ENCODE results near the gene LTBP3. TPM values are rescaled to one million over a fixed set of nuclear protein-coding genes. Genes with fewer than 3 reads are reported as not detected.

The LTBP3 gene
- total and polyA plus RNA-seq, 10 donors, result 20.6 to 137 (median 87.5) TPM

DNA sequence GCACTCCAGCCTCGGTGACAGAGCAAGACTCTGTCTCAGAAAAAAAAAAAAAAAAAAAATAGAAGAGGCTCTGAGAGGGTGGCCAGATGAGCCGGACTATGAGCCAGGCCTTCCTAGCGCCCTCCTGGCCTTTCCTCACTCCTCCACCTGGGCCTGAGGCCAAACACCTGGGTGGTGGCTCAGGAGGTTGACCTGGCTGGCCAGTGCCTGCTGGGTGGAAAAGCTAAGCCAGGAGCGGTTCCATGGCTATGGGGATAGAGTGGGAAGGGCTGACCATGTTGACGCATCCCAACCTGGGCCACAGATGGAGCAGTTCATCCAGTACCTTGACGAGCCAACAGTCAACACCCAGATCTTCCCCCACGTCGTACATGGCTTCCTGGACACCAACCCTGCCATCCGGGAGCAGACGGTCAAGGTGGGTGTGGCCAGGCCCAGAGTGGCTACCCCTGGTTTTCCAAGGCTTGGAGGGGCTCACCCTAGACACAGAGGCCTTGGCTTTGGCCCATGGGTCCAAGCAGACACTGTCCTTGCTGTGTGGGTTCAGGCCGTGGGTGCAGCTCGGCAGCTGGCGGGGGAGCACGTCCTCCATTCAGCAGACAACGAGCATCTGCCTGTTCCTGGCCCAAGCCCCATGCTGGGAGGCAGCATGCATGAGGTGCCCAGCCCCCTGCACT, 25.6 kb downstream of the LTBP3 start:
- H3K27ac ChIP-seq, result no peak overlapping the region
- peaks cover 7 to 40% (median 27%) of the 10 kb centered on the region in 6 donors for H3K4me1 ChIP-seq
- no peak overlapping the region for H3K4me3 ChIP-seq
- TF ChIP-seq POLR2AphosphoS5 (IDR thresholded peaks at IDR 0.05) (peak in 1 of 3 donors; percentile 68), POLR2A (IDR thresholded peaks at IDR 0.05) (no peak)
- TF ChIP-seq, protein P1, sequence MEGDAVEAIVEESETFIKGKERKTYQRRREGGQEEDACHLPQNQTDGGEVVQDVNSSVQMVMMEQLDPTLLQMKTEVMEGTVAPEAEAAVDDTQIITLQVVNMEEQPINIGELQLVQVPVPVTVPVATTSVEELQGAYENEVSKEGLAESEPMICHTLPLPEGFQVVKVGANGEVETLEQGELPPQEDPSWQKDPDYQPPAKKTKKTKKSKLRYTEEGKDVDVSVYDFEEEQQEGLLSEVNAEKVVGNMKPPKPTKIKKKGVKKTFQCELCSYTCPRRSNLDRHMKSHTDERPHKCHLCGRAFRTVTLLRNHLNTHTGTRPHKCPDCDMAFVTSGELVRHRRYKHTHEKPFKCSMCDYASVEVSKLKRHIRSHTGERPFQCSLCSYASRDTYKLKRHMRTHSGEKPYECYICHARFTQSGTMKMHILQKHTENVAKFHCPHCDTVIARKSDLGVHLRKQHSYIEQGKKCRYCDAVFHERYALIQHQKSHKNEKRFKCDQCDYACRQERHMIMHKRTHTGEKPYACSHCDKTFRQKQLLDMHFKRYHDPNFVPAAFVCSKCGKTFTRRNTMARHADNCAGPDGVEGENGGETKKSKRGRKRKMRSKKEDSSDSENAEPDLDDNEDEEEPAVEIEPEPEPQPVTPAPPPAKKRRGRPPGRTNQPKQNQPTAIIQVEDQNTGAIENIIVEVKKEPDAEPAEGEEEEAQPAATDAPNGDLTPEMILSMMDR (IDR thresholded peaks at IDR 0.05 in 8 of 11, conservative IDR thresholded peaks at IDR 0.05 in 3 of 11), result no peak
- H3K9me3 ChIP-seq, result no peaks in the 10 kb centered on the region
- H3K36me3 ChIP-seq, result peaks cover 0 to 100% (median 64%) of the 10 kb centered on the region in 6 donors
- 86 to 91% (median 87%) methylated on average over 7 to 15 of the region's 15 CpGs for WGBS, 5 donors
- no peaks in the 10 kb centered on the region for H3K27me3 ChIP-seq (replicated peaks in 1 of 7)
- no peak for DNase-seq
- intact Hi-C loops (cut with DNase I; ENCODE audit: low total_unique reads), result no loop called here

DNA sequence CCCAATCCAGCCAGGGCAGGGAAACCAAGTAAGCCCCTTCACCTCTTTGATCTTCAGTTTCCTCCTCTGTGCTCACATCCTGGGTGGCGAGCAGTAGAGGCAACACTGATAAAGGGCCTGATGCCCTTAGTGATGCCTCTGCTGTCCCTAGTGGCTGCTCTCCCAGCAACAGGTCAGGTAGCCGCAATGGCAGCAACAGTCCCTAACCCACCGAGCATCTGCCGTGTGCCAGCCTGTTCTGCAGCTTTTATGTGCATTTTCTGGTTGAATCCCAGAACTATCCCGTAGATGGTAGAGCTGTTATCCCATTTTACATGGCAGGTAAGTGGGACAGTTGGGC, 28.0 kb downstream of the LTBP3 start:
- WGBS, 5 donors, result 77 to 87% (median 83%) methylated on average over 5 of the region's 5 CpGs
- H3K4me3 ChIP-seq, result no peak overlapping the region
- peaks cover 18 to 55% (median 42%) of the 10 kb centered on the region in 6 donors for H3K4me1 ChIP-seq
- peaks cover 0 to 92% (median 55%) of the 10 kb centered on the region in 6 donors for H3K36me3 ChIP-seq
- intact Hi-C loops (cut with DNase I; ENCODE audit: low total_unique reads), result no loop called here
- no peak for TF ChIP-seq POLR2AphosphoS5 (IDR thresholded peaks at IDR 0.05)
- TF ChIP-seq, protein P1 (IDR thresholded peaks at IDR 0.05 in 8 of 11, conservative IDR thresholded peaks at IDR 0.05 in 3 of 11), result peak in 3 of 11 experiments; percentile 8 to 19 (median 8)
- no peak for TF ChIP-seq POLR2A (IDR thresholded peaks at IDR 0.05)
- peak overlapping the region in 5 of 8 donors; percentile 43 to 58 (median 48) for H3K27ac ChIP-seq
- DNase-seq, result no peak
- no peaks in the 10 kb centered on the region for H3K27me3 ChIP-seq (replicated peaks in 1 of 7)
- no peaks in the 10 kb centered on the region for H3K9me3 ChIP-seq

GRCh38 chr11:65529475-65530156, 28.5 kb downstream of the LTBP3 start:
- Histone ChIP-seq H3K27ac (peak overlapping the region in 6 of 8 donors; percentile 23 to 58 (median 46)), H3K36me3 (peaks cover 0 to 87% (median 53%) of the 10 kb centered on the region in 6 donors), H3K27me3 (replicated peaks in 1 of 7) (no peaks in the 10 kb centered on the region), H3K4me1 (peaks cover 18 to 55% (median 42%) of the 10 kb centered on the region in 6 donors), H3K4me3 (no peak overlapping the region), H3K9me3 (no peaks in the 10 kb centered on the region)
- intact Hi-C loops (cut with DNase I; ENCODE audit: low total_unique reads), result no loop called here
- no peak for DNase-seq
- 52 to 78% (median 74%) methylated on average over 3 to 10 of the region's 10 CpGs for WGBS, 5 donors
- TF ChIP-seq POLR2AphosphoS5 (IDR thresholded peaks at IDR 0.05), result peak; percentile 22 to 75 (median 51)
- TF ChIP-seq, protein P1 (IDR thresholded peaks at IDR 0.05 in 8 of 11, conservative IDR thresholded peaks at IDR 0.05 in 3 of 11), result no peak

- H3K9me3 ChIP-seq, result no peaks in the 10 kb centered on the region
- DNase-seq, result no peak
- peaks cover 0 to 80% (median 53%) of the 10 kb centered on the region in 6 donors for H3K36me3 ChIP-seq
- 68 to 83% (median 76%) methylated on average over 12 of the region's 12 CpGs for WGBS, 5 donors
- intact Hi-C loops (cut with DNase I; ENCODE audit: low total_unique reads), result no loop called here
- no peak for TF ChIP-seq POLR2A (IDR thresholded peaks at IDR 0.05)
- no peak for TF ChIP-seq POLR2AphosphoS5 (IDR thresholded peaks at IDR 0.05)
- TF ChIP-seq, protein P1 (IDR thresholded peaks at IDR 0.05 in 8 of 11, conservative IDR thresholded peaks at IDR 0.05 in 3 of 11), result no peak
- H3K27me3 ChIP-seq (replicated peaks in 1 of 7), result no peaks in the 10 kb centered on the region
- no peak overlapping the region for H3K4me3 ChIP-seq
- H3K27ac ChIP-seq, result peak overlapping the region in 6 of 8 donors; percentile 23 to 58 (median 46)
- H3K4me1 ChIP-seq, result peaks cover 23 to 63% (median 50%) of the 10 kb centered on the region in 6 donors
Measured at GRCh38 chr11:65528819-65529350, 29.3 kb downstream of the LTBP3 start.

Data from spleen (tissue), 11 donors.